ENCODE data around the gene NFKBIB. TPM values are rescaled to one million over a fixed set of nuclear protein-coding genes. Genes with fewer than 3 reads are reported as not detected.

NFKBIB gene
- total and polyA plus RNA-seq, 9 donors, result 8.3 to 11.6 (median 11.0) TPM

DNA sequence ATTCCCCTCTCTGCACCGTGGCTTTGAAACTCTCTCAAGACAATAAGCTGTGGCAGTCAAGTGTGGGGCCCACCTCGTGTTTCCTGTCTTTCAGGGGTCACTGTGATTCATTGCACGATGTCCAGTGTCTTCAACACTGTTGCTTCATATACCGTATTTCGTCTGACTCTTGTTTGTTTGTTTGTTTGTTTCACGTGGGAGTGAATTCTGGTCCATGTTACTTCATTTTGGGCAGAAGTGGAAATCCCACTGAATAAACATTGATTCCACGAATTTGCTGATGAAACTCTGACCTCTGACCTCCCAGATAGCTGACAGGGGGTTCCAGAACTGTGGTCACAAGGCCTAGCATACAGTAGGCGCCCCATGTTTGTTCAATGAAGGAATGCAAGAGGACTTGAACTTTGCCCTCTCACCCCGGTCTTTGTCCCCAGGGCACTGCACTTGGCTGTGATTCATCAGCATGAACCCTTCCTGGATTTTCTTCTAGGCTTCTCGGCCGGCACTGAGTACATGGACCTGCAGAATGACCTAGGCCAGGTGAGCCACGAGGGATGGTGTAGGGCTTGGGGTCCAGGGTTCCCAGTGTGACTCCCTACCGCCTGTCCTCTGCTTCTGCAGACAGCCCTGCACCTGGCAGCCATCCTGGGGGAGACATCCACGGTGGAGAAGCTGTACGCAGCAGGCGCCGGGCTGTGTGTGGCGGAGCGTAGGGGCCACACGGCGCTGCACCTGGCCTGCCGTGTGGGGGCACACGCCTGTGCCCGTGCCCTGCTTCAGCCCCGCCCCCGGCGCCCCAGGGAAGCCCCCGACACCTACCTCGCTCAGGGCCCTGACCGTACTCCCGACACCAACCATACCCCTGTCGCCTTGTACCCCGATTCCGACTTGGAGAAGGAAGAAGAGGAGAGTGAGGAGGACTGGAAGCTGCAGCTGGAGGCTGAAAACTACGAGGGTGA, 5.1 kb downstream of the NFKBIB start:
- WGBS (ENCODE audit: insufficient coverage), result 92% methylated on average over 31 of the region's 35 CpGs

DNA sequence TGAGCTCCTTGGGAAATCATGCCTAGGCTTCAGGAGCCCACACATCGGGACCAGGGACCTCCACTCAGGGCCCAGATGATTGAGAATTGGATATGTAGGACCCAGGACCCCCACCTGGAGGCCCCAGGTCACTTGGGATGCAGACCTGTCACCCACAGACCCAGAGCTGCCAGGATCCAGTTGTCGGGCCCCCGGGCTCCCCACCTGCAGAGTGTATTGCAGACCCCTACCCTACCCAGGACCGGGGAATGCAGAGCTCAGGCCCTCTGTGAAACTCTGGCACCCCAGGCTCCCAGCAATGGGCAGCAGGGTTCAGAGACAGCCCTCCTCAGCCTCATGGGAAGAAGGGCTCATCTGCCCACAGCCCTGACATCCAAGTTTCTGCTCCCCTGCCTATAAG, 5.9 kb downstream of the NFKBIB start:
- H3K27me3 ChIP-seq (ENCODE audit: control insufficient read depth, insufficient read depth, low read length), result no peaks in the 10 kb centered on the region

More for the DNA sequence above, 5.1 kb downstream of the NFKBIB start:
- Histone ChIP-seq H3K4me1 (ENCODE audit: control insufficient read depth, insufficient read depth, low read length) (peaks cover 3% of the 10 kb centered on the region), H3K36me3 (ENCODE audit: control insufficient read depth, insufficient read depth, low read length) (peaks cover 30% of the 10 kb centered on the region), H3K27me3 (ENCODE audit: control insufficient read depth, insufficient read depth, low read length) (no peaks in the 10 kb centered on the region), H3K9me3 (replicated peaks; ENCODE audit: control insufficient read depth, low read depth, low read length) (no peaks in the 10 kb centered on the region), H3K27ac (ENCODE audit: low read length) (no peak overlapping the region), H3K4me3 (ENCODE audit: low read length) (no peak overlapping the region)
- no peak for DNase-seq

DNA sequence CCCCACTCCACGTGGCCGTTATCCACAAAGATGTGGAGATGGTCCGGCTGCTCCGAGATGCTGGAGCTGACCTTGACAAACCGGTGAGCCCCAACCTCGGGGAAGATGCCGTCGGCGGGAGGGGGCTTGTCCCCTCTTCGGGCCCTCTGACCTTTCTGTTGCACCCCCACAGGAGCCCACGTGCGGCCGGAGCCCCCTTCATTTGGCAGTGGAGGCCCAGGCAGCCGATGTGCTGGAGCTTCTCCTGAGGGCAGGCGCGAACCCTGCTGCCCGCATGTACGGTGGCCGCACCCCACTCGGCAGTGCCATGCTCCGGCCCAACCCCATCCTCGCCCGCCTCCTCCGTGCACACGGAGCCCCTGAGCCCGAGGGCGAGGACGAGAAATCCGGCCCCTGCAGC, 7.5 kb downstream of the NFKBIB start:
- peaks cover 5% of the 10 kb centered on the region for H3K4me1 ChIP-seq (ENCODE audit: control insufficient read depth, insufficient read depth, low read length)
- H3K4me3 ChIP-seq (ENCODE audit: low read length), result no peak overlapping the region
- H3K9me3 ChIP-seq (replicated peaks; ENCODE audit: control insufficient read depth, low read depth, low read length), result no peaks in the 10 kb centered on the region
- H3K27ac ChIP-seq (ENCODE audit: low read length), result no peak overlapping the region
- WGBS (ENCODE audit: insufficient coverage), result 94% methylated on average over 29 of the region's 29 CpGs
- H3K27me3 ChIP-seq (ENCODE audit: control insufficient read depth, insufficient read depth, low read length), result no peaks in the 10 kb centered on the region
- no peak for DNase-seq
- peaks cover 30% of the 10 kb centered on the region for H3K36me3 ChIP-seq (ENCODE audit: control insufficient read depth, insufficient read depth, low read length)

More for the DNA sequence above, 5.9 kb downstream of the NFKBIB start:
- WGBS (ENCODE audit: insufficient coverage), result 92% methylated on average over 4 of the region's 4 CpGs
- H3K9me3 ChIP-seq (replicated peaks; ENCODE audit: control insufficient read depth, low read depth, low read length), result no peaks in the 10 kb centered on the region
- no peak for DNase-seq
- peaks cover 30% of the 10 kb centered on the region for H3K36me3 ChIP-seq (ENCODE audit: control insufficient read depth, insufficient read depth, low read length)
- no peak overlapping the region for H3K27ac ChIP-seq (ENCODE audit: low read length)
- H3K4me3 ChIP-seq (ENCODE audit: low read length), result no peak overlapping the region
- no peaks in the 10 kb centered on the region for H3K4me1 ChIP-seq (ENCODE audit: control insufficient read depth, insufficient read depth, low read length)

DNA sequence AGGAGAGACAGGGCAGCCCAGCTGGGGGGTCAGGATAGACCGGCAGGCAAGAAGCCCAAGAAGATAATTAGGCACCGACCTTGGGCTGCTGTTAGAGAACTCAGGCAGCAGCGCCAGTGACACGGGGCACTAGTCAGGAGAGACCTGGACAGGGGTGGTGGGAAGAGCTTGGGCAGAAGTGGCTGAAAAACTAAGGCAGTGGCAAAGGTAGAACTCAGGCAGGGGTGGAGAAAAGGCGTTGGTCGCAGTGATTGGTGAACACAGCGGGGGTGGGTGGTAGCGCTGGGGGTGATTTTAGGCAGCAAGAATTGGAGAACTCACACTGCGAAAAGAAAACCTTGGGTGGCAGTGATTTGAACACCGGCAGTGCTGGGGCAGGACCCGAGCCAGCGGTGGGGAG, 7.9 kb downstream of the NFKBIB start:
- no peak for DNase-seq
- Histone ChIP-seq H3K4me1 (ENCODE audit: control insufficient read depth, insufficient read depth, low read length) (peaks cover 9% of the 10 kb centered on the region), H3K9me3 (replicated peaks; ENCODE audit: control insufficient read depth, low read depth, low read length) (no peaks in the 10 kb centered on the region), H3K4me3 (ENCODE audit: low read length) (no peak overlapping the region), H3K36me3 (ENCODE audit: control insufficient read depth, insufficient read depth, low read length) (peaks cover 30% of the 10 kb centered on the region), H3K27ac (ENCODE audit: low read length) (no peak overlapping the region), H3K27me3 (ENCODE audit: control insufficient read depth, insufficient read depth, low read length) (no peaks in the 10 kb centered on the region)
- 91% methylated on average over 12 of the region's 12 CpGs for WGBS (ENCODE audit: insufficient coverage)

DNA sequence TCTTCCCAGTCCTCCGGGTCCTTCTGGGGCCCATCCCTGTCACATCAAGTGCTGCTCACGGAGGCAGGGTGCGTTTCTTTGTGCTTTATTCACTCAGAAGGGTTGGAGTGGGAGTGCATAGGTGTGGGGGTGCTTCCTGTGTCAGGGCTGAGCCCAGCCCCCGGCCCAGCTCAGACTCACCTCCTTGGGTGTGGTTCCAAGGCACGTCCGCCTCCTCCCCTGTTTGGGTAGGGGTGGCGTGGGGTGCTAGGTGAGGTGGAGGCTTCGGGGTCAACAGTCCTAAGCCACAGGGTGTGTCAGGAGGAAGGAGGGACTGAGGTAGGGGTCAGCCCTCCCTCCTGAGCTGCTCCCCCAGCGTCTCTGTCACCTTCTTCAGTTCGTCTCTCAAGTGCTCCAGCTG, 9.1 kb downstream of the NFKBIB start:
- Histone ChIP-seq H3K36me3 (ENCODE audit: control insufficient read depth, insufficient read depth, low read length) (peaks cover 30% of the 10 kb centered on the region), H3K4me1 (ENCODE audit: control insufficient read depth, insufficient read depth, low read length) (peaks cover 14% of the 10 kb centered on the region), H3K4me3 (ENCODE audit: low read length) (no peak overlapping the region), H3K9me3 (replicated peaks; ENCODE audit: control insufficient read depth, low read depth, low read length) (no peaks in the 10 kb centered on the region), H3K27me3 (ENCODE audit: control insufficient read depth, insufficient read depth, low read length) (no peaks in the 10 kb centered on the region), H3K27ac (ENCODE audit: low read length) (no peak overlapping the region)
- WGBS (ENCODE audit: insufficient coverage), result 54% methylated on average over 4 of the region's 10 CpGs
- no peak for DNase-seq

DNA sequence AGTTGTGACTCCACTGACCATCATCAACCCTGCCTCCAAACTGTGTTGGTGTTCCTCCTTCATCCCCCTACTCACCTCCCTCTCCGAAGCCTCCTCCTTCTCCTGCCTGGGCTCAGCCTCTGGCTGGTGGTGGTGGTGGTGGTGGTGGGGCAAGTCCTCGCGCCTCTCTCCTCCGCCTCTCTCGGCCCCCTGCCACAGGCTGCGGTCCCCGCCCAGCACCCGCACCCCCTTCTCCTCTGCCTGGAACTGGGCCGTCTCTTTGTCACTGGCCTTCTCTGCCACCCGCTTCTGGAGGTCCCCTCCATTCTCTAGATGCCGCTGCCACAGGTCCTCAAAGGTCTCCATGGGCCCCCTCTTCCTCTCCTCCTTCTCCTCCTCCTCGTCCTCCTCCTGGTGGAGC, 10.7 kb downstream of the NFKBIB start:
- 97% methylated on average over 8 of the region's 12 CpGs for WGBS (ENCODE audit: insufficient coverage)
- Histone ChIP-seq H3K36me3 (ENCODE audit: control insufficient read depth, insufficient read depth, low read length) (peaks cover 33% of the 10 kb centered on the region), H3K27me3 (ENCODE audit: control insufficient read depth, insufficient read depth, low read length) (no peaks in the 10 kb centered on the region), H3K9me3 (replicated peaks; ENCODE audit: control insufficient read depth, low read depth, low read length) (no peaks in the 10 kb centered on the region), H3K4me3 (ENCODE audit: low read length) (no peak overlapping the region), H3K27ac (ENCODE audit: low read length) (no peak overlapping the region), H3K4me1 (ENCODE audit: control insufficient read depth, insufficient read depth, low read length) (peaks cover 14% of the 10 kb centered on the region)
- no peak for DNase-seq

DNA sequence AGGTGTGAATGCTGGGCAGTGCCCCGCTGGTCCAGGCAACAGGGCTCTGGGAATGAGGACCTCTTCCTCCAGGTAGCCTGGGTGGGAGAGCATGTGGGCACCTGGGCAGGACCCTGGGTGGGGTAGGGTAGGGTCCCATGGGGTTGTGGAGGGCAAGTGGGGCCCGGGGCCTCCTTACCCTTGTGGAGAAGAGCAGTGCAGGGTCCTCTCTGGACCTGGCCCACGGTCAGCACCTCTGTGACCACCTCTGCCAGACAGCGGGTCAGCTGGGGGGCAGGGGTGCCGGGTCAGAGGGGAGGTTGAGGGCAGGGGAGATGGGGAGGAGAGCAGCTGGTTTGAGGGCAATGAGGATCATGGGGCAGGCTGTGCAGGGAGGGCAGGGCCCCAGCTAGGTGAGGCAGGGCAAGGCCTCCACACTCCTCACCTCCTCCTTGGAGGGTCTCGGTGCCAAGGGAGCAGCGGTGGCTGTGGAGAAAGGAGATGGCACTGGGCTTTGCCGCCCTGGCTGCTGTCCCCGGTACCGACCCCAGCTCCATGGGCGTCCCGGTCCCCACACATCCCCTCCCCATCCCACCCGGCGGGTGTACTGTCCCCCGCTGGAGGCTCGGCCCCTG, 11.7 kb downstream of the NFKBIB start:
- no peak for DNase-seq
- H3K4me1 ChIP-seq (ENCODE audit: control insufficient read depth, insufficient read depth, low read length), result peaks cover 14% of the 10 kb centered on the region
- no peak overlapping the region for H3K27ac ChIP-seq (ENCODE audit: low read length)
- no peaks in the 10 kb centered on the region for H3K9me3 ChIP-seq (replicated peaks; ENCODE audit: control insufficient read depth, low read depth, low read length)
- H3K27me3 ChIP-seq (ENCODE audit: control insufficient read depth, insufficient read depth, low read length), result no peaks in the 10 kb centered on the region
- H3K36me3 ChIP-seq (ENCODE audit: control insufficient read depth, insufficient read depth, low read length), result peaks cover 33% of the 10 kb centered on the region
- 51% methylated on average over 9 of the region's 16 CpGs for WGBS (ENCODE audit: insufficient coverage)
- H3K4me3 ChIP-seq (ENCODE audit: low read length), result no peak overlapping the region

DNA sequence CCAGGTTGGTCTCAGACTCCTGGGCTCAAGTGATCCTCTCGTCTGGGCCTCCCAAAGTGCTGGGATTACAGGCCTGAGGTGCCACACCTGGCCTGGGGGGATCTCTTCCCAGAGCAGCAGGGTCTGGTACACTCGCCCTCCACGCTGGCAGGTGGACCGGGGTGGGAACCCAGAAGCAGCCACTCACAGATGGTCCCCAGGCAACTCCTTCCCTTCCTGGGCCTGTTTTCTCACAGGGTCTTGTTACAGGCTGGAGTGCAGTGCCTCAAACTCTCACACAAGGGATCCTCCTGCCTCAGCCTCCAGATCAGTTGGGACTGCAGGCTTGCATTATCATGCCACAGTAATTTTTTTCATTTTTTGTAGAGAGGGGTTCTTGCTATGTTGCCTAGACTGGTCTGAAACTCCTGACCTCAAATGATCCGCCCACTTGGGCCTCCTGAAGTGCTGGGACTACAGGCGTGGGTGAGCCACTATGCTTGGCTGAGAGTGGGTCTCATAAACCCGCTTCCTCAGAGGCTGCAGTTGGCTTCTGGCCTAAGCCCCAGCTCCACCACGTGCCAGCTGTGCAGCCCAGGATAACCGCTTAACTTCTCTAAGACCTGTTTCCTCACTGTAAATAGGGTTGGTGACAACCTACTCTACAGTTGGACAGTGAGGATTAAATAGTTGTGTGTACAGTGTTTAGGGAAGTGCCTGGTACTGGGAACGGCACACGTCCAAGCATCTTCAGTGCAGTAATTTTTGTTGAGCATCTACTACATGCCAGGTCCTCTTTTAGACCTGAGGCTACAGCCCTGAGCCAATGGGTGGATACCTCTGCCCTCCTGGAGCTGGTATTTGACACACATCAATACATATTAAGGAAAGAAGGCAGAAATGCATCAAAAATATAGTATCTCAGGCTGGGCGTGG, 13.1 kb downstream of the NFKBIB start:
- DNase-seq, result peak; percentile 22
- no peaks in the 10 kb centered on the region for H3K27me3 ChIP-seq (ENCODE audit: control insufficient read depth, insufficient read depth, low read length)
- 73% methylated on average over 7 of the region's 12 CpGs for WGBS (ENCODE audit: insufficient coverage)

DNA sequence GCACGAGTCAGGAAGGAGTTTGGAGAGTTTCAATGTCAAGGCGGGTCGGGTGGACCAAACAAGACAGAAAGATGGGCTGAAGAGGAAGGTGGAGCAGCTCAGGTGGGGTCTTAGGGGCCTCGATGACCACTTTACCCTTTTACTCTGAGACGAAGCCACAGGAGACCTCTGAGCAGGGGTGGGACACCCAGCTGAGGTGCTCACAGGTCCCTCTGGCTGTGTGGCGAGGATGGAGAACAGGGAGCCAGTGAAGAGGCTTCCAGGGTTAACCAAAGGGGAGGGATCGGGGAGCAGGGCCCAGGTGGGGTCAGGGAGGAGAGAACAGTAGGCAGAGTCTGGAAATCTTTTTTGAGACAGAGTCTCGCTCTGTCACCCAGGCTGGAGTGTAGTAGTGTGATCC, 14.2 kb downstream of the NFKBIB start:
- peaks cover 27% of the 10 kb centered on the region for H3K4me1 ChIP-seq (ENCODE audit: control insufficient read depth, insufficient read depth, low read length)
- H3K27ac ChIP-seq (ENCODE audit: low read length), result no peak overlapping the region
- peak; percentile 1 for DNase-seq
- no peak overlapping the region for H3K4me3 ChIP-seq (ENCODE audit: low read length)
- 96% methylated on average over 4 of the region's 8 CpGs for WGBS (ENCODE audit: insufficient coverage)
- H3K36me3 ChIP-seq (ENCODE audit: control insufficient read depth, insufficient read depth, low read length), result peaks cover 18% of the 10 kb centered on the region
- H3K27me3 ChIP-seq (ENCODE audit: control insufficient read depth, insufficient read depth, low read length), result no peaks in the 10 kb centered on the region
- no peaks in the 10 kb centered on the region for H3K9me3 ChIP-seq (replicated peaks; ENCODE audit: control insufficient read depth, low read depth, low read length)

More for the DNA sequence above, 13.1 kb downstream of the NFKBIB start:
- H3K27ac ChIP-seq (ENCODE audit: low read length), result no peak overlapping the region
- peaks cover 23% of the 10 kb centered on the region for H3K4me1 ChIP-seq (ENCODE audit: control insufficient read depth, insufficient read depth, low read length)
- H3K9me3 ChIP-seq (replicated peaks; ENCODE audit: control insufficient read depth, low read depth, low read length), result no peaks in the 10 kb centered on the region
- no peak overlapping the region for H3K4me3 ChIP-seq (ENCODE audit: low read length)
- peaks cover 20% of the 10 kb centered on the region for H3K36me3 ChIP-seq (ENCODE audit: control insufficient read depth, insufficient read depth, low read length)
